NCI-H2196 (cell line): ENCODE data around the gene KCTD11.

ENCODE experiments used
- DNase-seq: peaks from one replicate; lab custom pipeline; 2025; ENCODE audit not compliant: unreplicated experiment; lab: John Stamatoyannopoulos, UW

KCTD11 gene

GRCh38 chr17:7351665-7352502 is at the start of gene KCTD11:
KCTD11 (plus strand) TSS chr17:7352162.
- peak; percentile 53 for DNase-seq

GRCh38 chr17:7304179-7304578 is 47.8 kb upstream of the KCTD11 start:
- DNase-seq = no peak

- peak; percentile 92 for DNase-seq
Measured at GRCh38 chr17:7306911-7307685, 44.9 kb upstream of the KCTD11 start, which contains the start of gene EIF5A. EIF5A (plus strand) TSS chr17:7307628; CDS start chr17:7309636, 2,008 bp downstream.

GRCh38 chr17:7307686-7308624 is 44.0 kb upstream of the KCTD11 start:
- DNase-seq = peak; percentile 4

- DNase-seq = peak; percentile 54
Measured at GRCh38 chr17:7308625-7309433, 43.1 kb upstream of the KCTD11 start.

GRCh38 chr17:7309628-7310027 is 42.3 kb upstream of the KCTD11 start:
- DNase-seq = no peak

GRCh38 chr17:7311110-7311705 is 40.8 kb upstream of the KCTD11 start:
- no peak for DNase-seq

- DNase-seq = no peak
Measured at GRCh38 chr17:7312432-7313087, 39.4 kb upstream of the KCTD11 start.

- no peak for DNase-seq
Measured at GRCh38 chr17:7313088-7313889, 38.7 kb upstream of the KCTD11 start.

GRCh38 chr17:7313890-7314718 is 37.9 kb upstream of the KCTD11 start:
- DNase-seq = no peak

- DNase-seq = peak; percentile 76
Measured at GRCh38 chr17:7314719-7315569, 37.0 kb upstream of the KCTD11 start, which contains the start of gene GPS2. GPS2 (minus strand) TSS chr17:7315360; CDS start chr17:7315052, 308 bp downstream.

GRCh38 chr17:7315570-7316235 is 36.3 kb upstream of the KCTD11 start:
- DNase-seq = peak; percentile 6

GRCh38 chr17:7317161-7317803 is 34.7 kb upstream of the KCTD11 start:
- no peak for DNase-seq

GRCh38 chr17:7318121-7318860 is 33.7 kb upstream of the KCTD11 start:
- no peak for DNase-seq

GRCh38 chr17:7321466-7321865 is 30.5 kb upstream of the KCTD11 start:
- DNase-seq = no peak
